Caco-2 (cell line): ENCODE data around the gene CALD1. TPM values are rescaled to one million over a fixed set of nuclear protein-coding genes. Genes with fewer than 3 reads are reported as not detected.

Experiments used
- BruUV-seq: library from RNA; stranded (reverse); fragments of 400-500 nt; replicated peaks from 2 replicates; lab custom pipeline; 2021; lab: Mats Ljungman, UMichigan
- CTCF ChIA-PET: fragments of 300-600 bp; sonication (Branson Sonifier 250); formaldehyde crosslinking; loops from one replicate; lab custom pipeline; 2022; ENCODE audit warnings: antibody characterized with exemption; lab: Charles Lee
- POLR2A ChIA-PET: fragments of 300-600 bp; sonication (Branson Sonifier 250); formaldehyde crosslinking; loops from one replicate; lab custom pipeline; 2022; ENCODE audit warnings: antibody characterized with exemption; lab: Charles Lee
- DNase-seq, 2 experiments: peaks; one replicate each; pipeline versions ENCODE4 v3.0.0 to v3.0.0-alpha.2; 2020 to 2022
- H3K27me3 ChIP-seq: replicated peaks from 2 replicates; pipeline ENCODE4 v1.6.0; 2011; ENCODE audit warnings: low read length; ENCODE audit not compliant: control insufficient read depth, insufficient read depth
- H3K36me3 ChIP-seq: 2 replicates; pipeline ENCODE4 v1.5.1; 2011; ENCODE audit warnings: low read length; ENCODE audit not compliant: control insufficient read depth, insufficient read depth
- H3K4me1 ChIP-seq: fragments of 250-450 bp; sonication (Bioruptor Pico); 2 replicates; pipeline ENCODE4 v1.5.1; 2020; ENCODE audit warnings: mild to moderate bottlenecking
- H3K4me3 ChIP-seq: 2 replicates; pipeline ENCODE4 v1.5.1; 2011; ENCODE audit warnings: low read depth, mild to moderate bottlenecking, control low read depth, low read length
- H3K9me3 ChIP-seq: fragments of 250-450 bp; sonication (Bioruptor Pico); 2 replicates; pipeline ENCODE4 v1.5.1; 2020; ENCODE audit warnings: mild to moderate bottlenecking, moderate library complexity
- H3K27ac Mint-ChIP-seq: one replicate; pipeline ENCODE4 v1.8.0; 2022; ENCODE audit warnings: mixed read lengths; ENCODE audit not compliant: unreplicated experiment
- H3K27me3 Mint-ChIP-seq: one replicate; pipeline ENCODE4 v1.8.0; 2022; ENCODE audit warnings: mixed read lengths; ENCODE audit not compliant: insufficient read depth, unreplicated experiment
- H3K36me3 Mint-ChIP-seq: one replicate; pipeline ENCODE4 v1.8.0; 2022; ENCODE audit warnings: mild to moderate bottlenecking, mixed read lengths; ENCODE audit not compliant: insufficient read depth, unreplicated experiment
- H3K4me1 Mint-ChIP-seq: one replicate; pipeline ENCODE4 v1.8.0; 2022; ENCODE audit warnings: low read depth, mixed read lengths; ENCODE audit not compliant: unreplicated experiment
- H3K4me3 Mint-ChIP-seq: one replicate; pipeline ENCODE4 v1.8.0; 2022; ENCODE audit warnings: mild to moderate bottlenecking, moderate library complexity, mixed read lengths; ENCODE audit not compliant: unreplicated experiment
- H3K9me3 Mint-ChIP-seq: one replicate; pipeline ENCODE4 v1.8.0; 2022; ENCODE audit warnings: mixed read lengths; ENCODE audit not compliant: unreplicated experiment
- intact Hi-C: fragments of 100-400 bp; cut with micrococcal nuclease; formaldehyde crosslinking; loops from one replicate; pipeline ENCODE4 v1.10.0; 2022; ENCODE audit not compliant: unreplicated experiment
- total RNA-seq: library from RNA; stranded (reverse); gene quantifications from 2 replicates; pipeline ENCODE4 v1.2.3, GENCODE V29; 2022
- TF ChIP-seq, protein P1 (sequence below), 2 experiments: fragments of 200-600 bp in 1 of 2; IDR thresholded peaks; 1 replicate in 1 of 2; 2 replicates in 1 of 2; pipeline versions ENCODE4 v1.5.1 to v1.8.0; 2011 to 2022; ENCODE audit warnings: antibody characterized with exemption in 1 of 2, control low read depth in 1 of 2, inconsistent platforms in 1 of 2, low read depth in 1 of 2, low read length in 1 of 2, mild to moderate bottlenecking in 1 of 2, moderate library complexity in 1 of 2; ENCODE audit not compliant: insufficient read depth in 1 of 2, severe bottlenecking in 1 of 2, unreplicated experiment in 1 of 2

CALD1 gene
- total RNA-seq, 1 experiment from 2014 or later = 155 TPM

DNA sequence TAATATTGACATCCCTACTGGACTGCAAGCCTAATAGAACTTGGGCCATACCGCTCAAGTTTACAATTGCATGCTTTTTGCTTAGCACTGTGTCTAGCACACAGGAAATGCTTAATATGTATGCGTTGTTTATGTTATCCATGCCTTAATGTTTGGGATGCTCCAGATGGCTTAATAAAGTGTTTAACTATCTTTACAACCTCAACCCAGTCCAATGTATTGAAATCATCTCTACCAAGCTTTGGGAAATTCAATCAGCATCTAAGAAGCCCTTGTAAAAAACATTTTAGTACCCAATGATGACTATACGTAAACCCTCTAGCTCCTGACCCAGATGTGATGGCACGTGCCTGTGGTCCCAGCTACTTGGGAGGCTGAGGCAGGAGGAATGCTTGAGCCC, 40.0 kb downstream of the CALD1 start:
- H3K36me3 ChIP-seq = no peaks in the 10 kb centered on the region
- TF ChIP-seq, protein P1, sequence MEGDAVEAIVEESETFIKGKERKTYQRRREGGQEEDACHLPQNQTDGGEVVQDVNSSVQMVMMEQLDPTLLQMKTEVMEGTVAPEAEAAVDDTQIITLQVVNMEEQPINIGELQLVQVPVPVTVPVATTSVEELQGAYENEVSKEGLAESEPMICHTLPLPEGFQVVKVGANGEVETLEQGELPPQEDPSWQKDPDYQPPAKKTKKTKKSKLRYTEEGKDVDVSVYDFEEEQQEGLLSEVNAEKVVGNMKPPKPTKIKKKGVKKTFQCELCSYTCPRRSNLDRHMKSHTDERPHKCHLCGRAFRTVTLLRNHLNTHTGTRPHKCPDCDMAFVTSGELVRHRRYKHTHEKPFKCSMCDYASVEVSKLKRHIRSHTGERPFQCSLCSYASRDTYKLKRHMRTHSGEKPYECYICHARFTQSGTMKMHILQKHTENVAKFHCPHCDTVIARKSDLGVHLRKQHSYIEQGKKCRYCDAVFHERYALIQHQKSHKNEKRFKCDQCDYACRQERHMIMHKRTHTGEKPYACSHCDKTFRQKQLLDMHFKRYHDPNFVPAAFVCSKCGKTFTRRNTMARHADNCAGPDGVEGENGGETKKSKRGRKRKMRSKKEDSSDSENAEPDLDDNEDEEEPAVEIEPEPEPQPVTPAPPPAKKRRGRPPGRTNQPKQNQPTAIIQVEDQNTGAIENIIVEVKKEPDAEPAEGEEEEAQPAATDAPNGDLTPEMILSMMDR (IDR thresholded peaks at IDR 0.05; ENCODE audit: insufficient read depth in 1 of 2, low read depth in 1 of 2, low read length in 1 of 2, severe bottlenecking in 1 of 2, unreplicated experiment in 1 of 2) = no peak
- H3K9me3 Mint-ChIP-seq = no peaks in the 10 kb centered on the region

DNA sequence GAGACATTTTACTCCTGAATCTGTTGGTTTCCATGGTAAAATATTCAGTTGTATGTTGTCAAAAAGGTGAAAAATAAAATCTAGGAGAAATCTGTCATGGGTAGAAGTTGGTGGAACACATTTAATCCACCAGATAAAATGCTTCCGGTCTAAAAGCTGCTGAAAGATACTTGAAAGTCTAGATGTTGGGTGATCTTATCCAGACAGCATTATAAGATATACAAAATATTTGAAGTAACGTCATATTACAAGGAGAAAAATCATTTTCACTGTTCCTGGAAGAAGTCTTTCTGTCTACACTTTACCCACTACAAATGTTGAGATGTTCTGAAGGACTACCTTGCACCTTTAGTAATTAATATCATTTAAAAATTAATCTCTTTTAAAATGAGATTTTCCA, 40.9 kb downstream of the CALD1 start:
- Mint-ChIP-seq H3K27me3 (no peaks in the 10 kb centered on the region), H3K9me3 (no peaks in the 10 kb centered on the region), H3K4me1 (no peaks in the 10 kb centered on the region), H3K36me3 (peaks cover 15% of the 10 kb centered on the region), H3K27ac (no peak overlapping the region), H3K4me3 (no peak overlapping the region)
- TF ChIP-seq, protein P1 (IDR thresholded peaks at IDR 0.05; ENCODE audit: insufficient read depth in 1 of 2, low read depth in 1 of 2, low read length in 1 of 2, severe bottlenecking in 1 of 2, unreplicated experiment in 1 of 2) = no peak
- POLR2A ChIA-PET = no interaction called here
- Histone ChIP-seq H3K27me3 (no peaks in the 10 kb centered on the region), H3K4me1 (no peaks in the 10 kb centered on the region), H3K36me3 (no peaks in the 10 kb centered on the region), H3K4me3 (no peak overlapping the region), H3K9me3 (no peaks in the 10 kb centered on the region)
- CTCF ChIA-PET = no interaction called here
- intact Hi-C loops = no loop called here
- no TSS peak for BruUV-seq
- DNase-seq = no peak

More for the DNA sequence above, 40.0 kb downstream of the CALD1 start:
- Mint-ChIP-seq H3K4me3 (no peak overlapping the region), H3K4me1 (no peaks in the 10 kb centered on the region), H3K36me3 (peaks cover 13% of the 10 kb centered on the region), H3K27ac (no peak overlapping the region), H3K27me3 (no peaks in the 10 kb centered on the region)
- no TSS peak for BruUV-seq
- Histone ChIP-seq H3K4me3 (no peak overlapping the region), H3K4me1 (no peaks in the 10 kb centered on the region), H3K9me3 (no peaks in the 10 kb centered on the region), H3K27me3 (no peaks in the 10 kb centered on the region)
- intact Hi-C loops = no loop called here
- DNase-seq = no peak
- ChIA-PET POLR2A (no interaction called here), CTCF (no interaction called here)

DNA sequence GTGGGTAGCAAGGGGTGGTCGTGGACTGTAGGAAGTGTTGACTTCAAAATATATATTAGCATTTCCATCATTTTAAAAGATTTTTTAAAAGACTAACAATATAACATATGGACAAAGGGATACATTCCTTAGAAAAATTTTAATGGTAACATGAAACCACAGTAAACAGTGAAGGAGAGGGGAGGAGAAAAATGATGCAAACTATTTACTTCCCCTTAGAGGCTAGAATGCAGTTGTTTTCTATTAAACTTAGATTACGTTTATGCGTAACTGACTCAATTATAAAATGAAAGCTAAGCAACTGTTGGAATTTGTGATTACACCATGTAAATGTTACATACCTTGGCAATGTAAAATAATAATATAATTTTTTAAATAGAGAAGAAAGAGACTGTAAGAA, 41.3 kb downstream of the CALD1 start:
- no peak for DNase-seq
- H3K9me3 ChIP-seq = no peaks in the 10 kb centered on the region
- Mint-ChIP-seq H3K9me3 (no peaks in the 10 kb centered on the region), H3K4me1 (no peaks in the 10 kb centered on the region), H3K4me3 (no peak overlapping the region), H3K36me3 (peaks cover 15% of the 10 kb centered on the region), H3K27me3 (no peaks in the 10 kb centered on the region), H3K27ac (no peak overlapping the region)
- POLR2A ChIA-PET = no interaction called here
- H3K4me3 ChIP-seq = no peak overlapping the region
- no peaks in the 10 kb centered on the region for H3K27me3 ChIP-seq
- CTCF ChIA-PET = no interaction called here
- H3K36me3 ChIP-seq = no peaks in the 10 kb centered on the region
- BruUV-seq = no TSS peak
- H3K4me1 ChIP-seq = no peaks in the 10 kb centered on the region
- intact Hi-C loops = no loop called here
- TF ChIP-seq, protein P1 (IDR thresholded peaks at IDR 0.05; ENCODE audit: insufficient read depth in 1 of 2, low read depth in 1 of 2, low read length in 1 of 2, severe bottlenecking in 1 of 2, unreplicated experiment in 1 of 2) = no peak
